ENCODE data around the gene TRHDE. TPM values are rescaled to one million over a fixed set of nuclear protein-coding genes. Genes with fewer than 3 reads are reported as not detected.

Gene TRHDE
- total RNA-seq, 4 donors from 2014 or later = 0.49 to 5.8 (median 1.1) TPM

GRCh38 chr12:72521326-72521725, 249.2 kb downstream of the TRHDE start:
- no peak for DNase-seq (ENCODE audit: low spot score in 2 of 2)
- WGBS, 2 donors = 70 to 71% methylated on average over 3 of the region's 3 CpGs
- no peak overlapping the region for H3K4me3 ChIP-seq (ENCODE audit: low read depth, poor library complexity, severe bottlenecking)
- intact Hi-C loops (cut with DNase I; ENCODE audit: low total_unique reads) = no loop called here
- TF ChIP-seq CTCF (IDR thresholded peaks at IDR 0.05) (no peak), POLR2A (IDR thresholded peaks at IDR 0.05) (no peak)

- TF ChIP-seq CTCF (IDR thresholded peaks at IDR 0.05) (no peak), POLR2A (IDR thresholded peaks at IDR 0.05) (no peak)
- no peak for DNase-seq (ENCODE audit: low spot score in 2 of 2)
- 59 to 64% methylated on average over 1 of the region's 1 CpG for WGBS, 2 donors
- H3K4me3 ChIP-seq (ENCODE audit: low read depth, poor library complexity, severe bottlenecking) = no peak overlapping the region
- intact Hi-C loops (cut with DNase I; ENCODE audit: low total_unique reads) = no loop called here
These were observed 250.2 kb downstream of the TRHDE start for GRCh38 chr12:72522411-72522810.

GRCh38 chr12:72523754-72524153, 251.6 kb downstream of the TRHDE start:
- no peak for TF ChIP-seq POLR2A (IDR thresholded peaks at IDR 0.05)
- TF ChIP-seq CTCF (IDR thresholded peaks at IDR 0.05) = no peak

GRCh38 chr12:72535212-72535990, 263.2 kb downstream of the TRHDE start:
- intact Hi-C loops (cut with DNase I; ENCODE audit: low total_unique reads) = no loop called here
- no peak for TF ChIP-seq CTCF (IDR thresholded peaks at IDR 0.05)
- no peak for TF ChIP-seq POLR2A (IDR thresholded peaks at IDR 0.05)
- DNase-seq (ENCODE audit: low spot score in 2 of 2) = no peak
- H3K4me3 ChIP-seq (ENCODE audit: low read depth, poor library complexity, severe bottlenecking) = no peak overlapping the region
- 57 to 80% methylated on average over 1 of the region's 1 CpG for WGBS, 2 donors

More at GRCh38 chr12:72523754-72524153, 251.6 kb downstream of the TRHDE start:
- no peak overlapping the region for H3K4me3 ChIP-seq (ENCODE audit: low read depth, poor library complexity, severe bottlenecking)
- WGBS, 2 donors = 22% methylated on average over 3 of the region's 3 CpGs
- DNase-seq (ENCODE audit: low spot score in 2 of 2) = no peak
- intact Hi-C loops (cut with DNase I; ENCODE audit: low total_unique reads) = no loop called here

- no peak overlapping the region for H3K4me3 ChIP-seq (ENCODE audit: low read depth, poor library complexity, severe bottlenecking)
- no peak for TF ChIP-seq POLR2A (IDR thresholded peaks at IDR 0.05)
- no peak for TF ChIP-seq CTCF (IDR thresholded peaks at IDR 0.05)
- no peak for DNase-seq (ENCODE audit: low spot score in 2 of 2)
- intact Hi-C loops (cut with DNase I; ENCODE audit: low total_unique reads) = no loop called here
- 67 to 69% methylated on average over 1 of the region's 1 CpG for WGBS, 2 donors
These were observed 268.6 kb downstream of the TRHDE start for GRCh38 chr12:72540811-72541210.

Data from lower leg skin (tissue), 4 donors.